Caco-2 (cell line): ENCODE data around the gene CD300H. TPM values are rescaled to one million over a fixed set of nuclear protein-coding genes. Genes with fewer than 3 reads are reported as not detected.

Experiments used
- BruUV-seq: library from RNA; stranded (reverse); fragments of 400-500 nt; replicated peaks from 2 replicates; lab custom pipeline; 2021; lab: Mats Ljungman, UMichigan
- CTCF ChIA-PET: fragments of 300-600 bp; sonication (Branson Sonifier 250); formaldehyde crosslinking; loops from one replicate; lab custom pipeline; 2022; ENCODE audit warnings: antibody characterized with exemption; lab: Charles Lee
- POLR2A ChIA-PET: fragments of 300-600 bp; sonication (Branson Sonifier 250); formaldehyde crosslinking; loops from one replicate; lab custom pipeline; 2022; ENCODE audit warnings: antibody characterized with exemption; lab: Charles Lee
- DNase-seq, 2 experiments: peaks; one replicate each; pipeline versions ENCODE4 v3.0.0 to v3.0.0-alpha.2; 2020 to 2022
- H3K27me3 ChIP-seq: replicated peaks from 2 replicates; pipeline ENCODE4 v1.6.0; 2011; ENCODE audit warnings: low read length; ENCODE audit not compliant: control insufficient read depth, insufficient read depth
- H3K36me3 ChIP-seq: 2 replicates; pipeline ENCODE4 v1.5.1; 2011; ENCODE audit warnings: low read length; ENCODE audit not compliant: control insufficient read depth, insufficient read depth
- H3K4me1 ChIP-seq: fragments of 250-450 bp; sonication (Bioruptor Pico); 2 replicates; pipeline ENCODE4 v1.5.1; 2020; ENCODE audit warnings: mild to moderate bottlenecking
- H3K4me3 ChIP-seq: 2 replicates; pipeline ENCODE4 v1.5.1; 2011; ENCODE audit warnings: low read depth, mild to moderate bottlenecking, control low read depth, low read length
- H3K9me3 ChIP-seq: fragments of 250-450 bp; sonication (Bioruptor Pico); 2 replicates; pipeline ENCODE4 v1.5.1; 2020; ENCODE audit warnings: mild to moderate bottlenecking, moderate library complexity
- H3K27ac Mint-ChIP-seq: one replicate; pipeline ENCODE4 v1.8.0; 2022; ENCODE audit warnings: mixed read lengths; ENCODE audit not compliant: unreplicated experiment
- H3K27me3 Mint-ChIP-seq: one replicate; pipeline ENCODE4 v1.8.0; 2022; ENCODE audit warnings: mixed read lengths; ENCODE audit not compliant: insufficient read depth, unreplicated experiment
- H3K36me3 Mint-ChIP-seq: one replicate; pipeline ENCODE4 v1.8.0; 2022; ENCODE audit warnings: mild to moderate bottlenecking, mixed read lengths; ENCODE audit not compliant: insufficient read depth, unreplicated experiment
- H3K4me1 Mint-ChIP-seq: one replicate; pipeline ENCODE4 v1.8.0; 2022; ENCODE audit warnings: low read depth, mixed read lengths; ENCODE audit not compliant: unreplicated experiment
- H3K4me3 Mint-ChIP-seq: one replicate; pipeline ENCODE4 v1.8.0; 2022; ENCODE audit warnings: mild to moderate bottlenecking, moderate library complexity, mixed read lengths; ENCODE audit not compliant: unreplicated experiment
- H3K9me3 Mint-ChIP-seq: one replicate; pipeline ENCODE4 v1.8.0; 2022; ENCODE audit warnings: mixed read lengths; ENCODE audit not compliant: unreplicated experiment
- intact Hi-C: fragments of 100-400 bp; cut with micrococcal nuclease; formaldehyde crosslinking; loops from one replicate; pipeline ENCODE4 v1.10.0; 2022; ENCODE audit not compliant: unreplicated experiment
- total RNA-seq: library from RNA; stranded (reverse); gene quantifications from 2 replicates; pipeline ENCODE4 v1.2.3, GENCODE V29; 2022
- TF ChIP-seq, protein P1 (sequence below), 2 experiments: fragments of 200-600 bp in 1 of 2; IDR thresholded peaks; 1 replicate in 1 of 2; 2 replicates in 1 of 2; pipeline versions ENCODE4 v1.5.1 to v1.8.0; 2011 to 2022; ENCODE audit warnings: antibody characterized with exemption in 1 of 2, control low read depth in 1 of 2, inconsistent platforms in 1 of 2, low read depth in 1 of 2, low read length in 1 of 2, mild to moderate bottlenecking in 1 of 2, moderate library complexity in 1 of 2; ENCODE audit not compliant: insufficient read depth in 1 of 2, severe bottlenecking in 1 of 2, unreplicated experiment in 1 of 2

The CD300H gene
- total RNA-seq, 1 experiment from 2014 or later: not detected

DNA sequence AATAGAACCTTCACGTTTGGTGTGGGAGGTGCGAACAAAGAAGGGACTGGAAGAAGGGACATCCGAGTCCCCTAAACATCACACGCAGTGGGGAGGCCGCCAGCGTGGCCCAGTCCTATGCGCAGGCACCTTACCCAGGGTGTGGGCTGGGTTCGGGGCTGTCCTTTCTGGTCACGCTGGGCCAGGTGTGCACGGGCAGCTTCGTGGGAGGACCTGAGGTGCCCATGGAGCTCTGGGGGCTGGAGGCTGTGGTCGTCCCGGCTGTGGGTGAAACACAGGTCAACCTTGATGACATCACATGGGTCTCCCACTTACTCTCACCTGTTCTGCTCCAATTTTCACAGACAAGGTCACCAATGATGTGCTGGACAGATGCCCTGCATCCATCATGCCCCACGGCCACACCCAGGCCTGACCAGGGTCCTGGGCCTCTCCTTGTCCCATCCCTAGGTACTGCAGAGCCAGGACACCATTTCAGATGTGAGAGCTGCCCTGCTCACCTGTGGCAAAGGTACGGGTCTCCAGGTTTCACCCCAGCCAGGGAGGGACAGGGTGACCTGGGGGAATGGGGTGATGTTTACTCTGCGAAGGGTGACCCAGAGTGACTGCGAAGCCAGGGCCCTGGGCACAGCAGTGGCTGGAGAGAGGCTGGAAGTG, 24.5 kb downstream of the CD300H start:
- ChIA-PET POLR2A (no interaction called here), CTCF (no interaction called here)
- peaks cover 19% of the 10 kb centered on the region for H3K27me3 Mint-ChIP-seq
- no peaks in the 10 kb centered on the region for H3K9me3 ChIP-seq
- no peaks in the 10 kb centered on the region for H3K9me3 Mint-ChIP-seq
- peaks cover 3% of the 10 kb centered on the region for H3K27me3 ChIP-seq
- H3K4me1 ChIP-seq: no peaks in the 10 kb centered on the region
- no peak overlapping the region for H3K27ac Mint-ChIP-seq
- no peak overlapping the region for H3K4me3 ChIP-seq
- BruUV-seq: no TSS peak
- no peaks in the 10 kb centered on the region for H3K4me1 Mint-ChIP-seq
- no peaks in the 10 kb centered on the region for H3K36me3 ChIP-seq
- no peak overlapping the region for H3K4me3 Mint-ChIP-seq
- TF ChIP-seq, protein P1, sequence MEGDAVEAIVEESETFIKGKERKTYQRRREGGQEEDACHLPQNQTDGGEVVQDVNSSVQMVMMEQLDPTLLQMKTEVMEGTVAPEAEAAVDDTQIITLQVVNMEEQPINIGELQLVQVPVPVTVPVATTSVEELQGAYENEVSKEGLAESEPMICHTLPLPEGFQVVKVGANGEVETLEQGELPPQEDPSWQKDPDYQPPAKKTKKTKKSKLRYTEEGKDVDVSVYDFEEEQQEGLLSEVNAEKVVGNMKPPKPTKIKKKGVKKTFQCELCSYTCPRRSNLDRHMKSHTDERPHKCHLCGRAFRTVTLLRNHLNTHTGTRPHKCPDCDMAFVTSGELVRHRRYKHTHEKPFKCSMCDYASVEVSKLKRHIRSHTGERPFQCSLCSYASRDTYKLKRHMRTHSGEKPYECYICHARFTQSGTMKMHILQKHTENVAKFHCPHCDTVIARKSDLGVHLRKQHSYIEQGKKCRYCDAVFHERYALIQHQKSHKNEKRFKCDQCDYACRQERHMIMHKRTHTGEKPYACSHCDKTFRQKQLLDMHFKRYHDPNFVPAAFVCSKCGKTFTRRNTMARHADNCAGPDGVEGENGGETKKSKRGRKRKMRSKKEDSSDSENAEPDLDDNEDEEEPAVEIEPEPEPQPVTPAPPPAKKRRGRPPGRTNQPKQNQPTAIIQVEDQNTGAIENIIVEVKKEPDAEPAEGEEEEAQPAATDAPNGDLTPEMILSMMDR (IDR thresholded peaks at IDR 0.05; ENCODE audit: insufficient read depth in 1 of 2, low read depth in 1 of 2, low read length in 1 of 2, severe bottlenecking in 1 of 2, unreplicated experiment in 1 of 2): no peak
- DNase-seq: no peak
- H3K36me3 Mint-ChIP-seq: no peaks in the 10 kb centered on the region
- intact Hi-C loops: no loop called here

DNA sequence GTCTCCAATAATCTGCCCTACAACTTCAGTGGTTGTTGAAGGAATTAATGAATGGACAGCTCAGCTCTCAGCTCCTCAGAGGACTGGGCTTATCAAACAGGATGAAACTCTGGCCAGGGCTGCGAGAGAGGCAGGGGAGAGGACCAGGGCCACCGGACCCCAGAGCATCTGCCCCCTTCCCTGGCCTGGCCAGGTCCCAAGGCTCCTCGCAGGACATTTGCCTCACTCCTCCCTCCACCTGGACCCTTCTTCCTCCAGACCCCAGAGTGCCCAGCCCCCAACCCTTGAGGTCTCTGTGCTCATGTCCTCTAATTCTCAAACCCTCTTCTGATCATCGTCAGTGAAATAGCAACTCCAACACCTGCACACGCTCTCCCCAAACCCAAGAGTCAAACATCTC, 25.1 kb downstream of the CD300H start:
- Mint-ChIP-seq H3K27me3 (peaks cover 15% of the 10 kb centered on the region), H3K27ac (no peak overlapping the region), H3K9me3 (no peaks in the 10 kb centered on the region), H3K4me1 (no peaks in the 10 kb centered on the region), H3K36me3 (no peaks in the 10 kb centered on the region), H3K4me3 (no peak overlapping the region)
- H3K36me3 ChIP-seq: no peaks in the 10 kb centered on the region
- no peak overlapping the region for H3K4me3 ChIP-seq
- CTCF ChIA-PET: no interaction called here
- DNase-seq: no peak
- TF ChIP-seq, protein P1 (IDR thresholded peaks at IDR 0.05; ENCODE audit: insufficient read depth in 1 of 2, low read depth in 1 of 2, low read length in 1 of 2, severe bottlenecking in 1 of 2, unreplicated experiment in 1 of 2): no peak
- no peaks in the 10 kb centered on the region for H3K9me3 ChIP-seq
- BruUV-seq: no TSS peak
- POLR2A ChIA-PET: no interaction called here
- intact Hi-C loops: no loop called here
- no peaks in the 10 kb centered on the region for H3K4me1 ChIP-seq
- H3K27me3 ChIP-seq: peaks cover 3% of the 10 kb centered on the region

DNA sequence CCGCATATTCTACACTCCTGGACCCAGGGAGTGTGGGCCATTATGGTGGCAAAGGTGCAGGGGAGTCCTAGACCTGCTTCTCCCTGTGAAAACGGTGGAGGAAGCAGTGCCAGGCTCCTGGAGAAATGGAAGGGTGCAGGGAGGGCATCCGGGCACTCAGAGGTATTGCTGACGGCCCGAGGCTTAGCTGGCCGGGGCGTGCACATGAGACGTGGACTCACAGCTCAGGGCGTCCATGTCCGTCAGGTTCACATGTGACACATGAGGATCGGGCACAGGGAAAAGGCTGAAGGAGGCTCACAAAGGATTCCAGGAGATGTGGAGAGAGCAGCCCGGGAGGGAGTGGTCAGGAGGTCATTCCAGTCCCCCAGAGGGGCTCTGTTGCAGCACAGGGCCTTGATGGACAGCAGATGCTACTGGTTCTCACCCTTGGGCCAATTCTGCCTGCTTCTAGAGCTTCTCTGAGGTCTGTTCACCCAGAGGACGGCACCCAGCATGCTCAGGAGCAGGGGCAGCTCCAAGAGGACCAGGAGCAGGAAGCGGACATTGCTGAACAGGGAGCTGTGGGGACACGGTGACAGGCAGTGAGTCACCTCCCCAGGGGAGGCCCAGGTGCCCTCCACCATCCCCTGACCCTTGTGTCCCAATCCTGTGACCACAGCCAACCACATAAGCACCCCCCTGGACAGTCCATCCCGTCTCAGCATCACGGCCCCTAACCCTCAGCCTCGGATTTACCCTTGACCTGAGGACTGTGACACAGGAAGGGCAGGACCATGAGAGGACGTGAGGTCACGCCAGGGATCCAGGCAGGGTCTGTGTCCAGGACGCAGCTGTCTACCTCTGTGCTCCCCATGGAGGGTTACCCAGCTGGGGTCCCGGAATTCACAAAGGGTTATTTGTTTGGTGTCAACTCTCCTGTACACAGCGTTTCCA, 25.9 kb downstream of the CD300H start:
- Histone ChIP-seq H3K4me1 (no peaks in the 10 kb centered on the region), H3K36me3 (no peaks in the 10 kb centered on the region), H3K4me3 (no peak overlapping the region), H3K27me3 (peaks cover 3% of the 10 kb centered on the region), H3K9me3 (no peaks in the 10 kb centered on the region)
- ChIA-PET POLR2A (no interaction called here), CTCF (no interaction called here)
- TF ChIP-seq, protein P1 (IDR thresholded peaks at IDR 0.05; ENCODE audit: insufficient read depth in 1 of 2, low read depth in 1 of 2, low read length in 1 of 2, severe bottlenecking in 1 of 2, unreplicated experiment in 1 of 2): no peak
- H3K36me3 Mint-ChIP-seq: no peaks in the 10 kb centered on the region
- H3K4me1 Mint-ChIP-seq: no peaks in the 10 kb centered on the region
- no TSS peak for BruUV-seq
- DNase-seq: no peak
- H3K27ac Mint-ChIP-seq: no peak overlapping the region
- intact Hi-C loops: no loop called here
- H3K4me3 Mint-ChIP-seq: no peak overlapping the region
- H3K9me3 Mint-ChIP-seq: peaks cover 4% of the 10 kb centered on the region
- H3K27me3 Mint-ChIP-seq: peaks cover 21% of the 10 kb centered on the region
